ENCODE results near the gene KISS1.

KISS1 gene

GRCh38 chr1:204145033-204145504 lies 51.2 kb downstream of the KISS1 start:
- peaks cover 11% of the 10 kb centered on the region; the same call in 1 of the 2 replicates for H3K27me3 ChIP-seq (ENCODE audit: control insufficient read depth, low read length)
- no peak overlapping the region for H3K4me2 ChIP-seq (ENCODE audit: low read length)
- H3K36me3 ChIP-seq (ENCODE audit: control insufficient read depth, low read length), result no peaks in the 10 kb centered on the region
- no peaks in the 10 kb centered on the region for H3F3A ChIP-seq (ENCODE audit: control insufficient read depth, insufficient read depth)
- H3K9me2 ChIP-seq (replicated peaks; ENCODE audit: control insufficient read depth, low read length), result no peaks in the 10 kb centered on the region
- no peaks in the 10 kb centered on the region for H4K20me1 ChIP-seq (ENCODE audit: control insufficient read depth, insufficient read depth, low read depth, low read length)
- no peak for TF ChIP-seq CTCF (IDR thresholded peaks at IDR 0.05; ENCODE audit: low read depth, low read length, poor library complexity, severe bottlenecking)
- no peak for TF ChIP-seq EZH2phosphoT487 (IDR thresholded peaks at IDR 0.05; ENCODE audit: borderline replicate concordance, low read length)
- no peak overlapping the region for H3K4me3 ChIP-seq (ENCODE audit: low read length)
- H3K9me3 ChIP-seq (ENCODE audit: control insufficient read depth, insufficient read depth, low read length), result no peaks in the 10 kb centered on the region
- no peak overlapping the region for H3K27ac ChIP-seq (ENCODE audit: low read depth, low read length)
- H3K4me1 ChIP-seq (ENCODE audit: control insufficient read depth, low read length), result no peaks in the 10 kb centered on the region
- H3K79me2 ChIP-seq (ENCODE audit: control insufficient read depth, low read length), result no peaks in the 10 kb centered on the region

- no peaks in the 10 kb centered on the region for H3K36me3 ChIP-seq (ENCODE audit: control insufficient read depth, low read length)
- H3F3A ChIP-seq (ENCODE audit: control insufficient read depth, insufficient read depth), result no peaks in the 10 kb centered on the region
- no peaks in the 10 kb centered on the region for H3K79me2 ChIP-seq (ENCODE audit: control insufficient read depth, low read length)
- no peaks in the 10 kb centered on the region for H3K9me3 ChIP-seq (ENCODE audit: control insufficient read depth, insufficient read depth, low read length)
- no peak overlapping the region for H3K4me2 ChIP-seq (ENCODE audit: low read length)
- peaks cover 14% of the 10 kb centered on the region for H3K27me3 ChIP-seq (ENCODE audit: control insufficient read depth, low read length)
- no peak overlapping the region for H3K27ac ChIP-seq (ENCODE audit: low read depth, low read length)
- TF ChIP-seq CTCF (IDR thresholded peaks at IDR 0.05; ENCODE audit: low read depth, low read length, poor library complexity, severe bottlenecking) (no peak), EZH2phosphoT487 (IDR thresholded peaks at IDR 0.05; ENCODE audit: borderline replicate concordance, low read length) (no peak)
- H4K20me1 ChIP-seq (ENCODE audit: control insufficient read depth, insufficient read depth, low read depth, low read length), result no peaks in the 10 kb centered on the region
- H3K4me3 ChIP-seq (ENCODE audit: low read length), result no peak overlapping the region
- no peaks in the 10 kb centered on the region for H3K9me2 ChIP-seq (replicated peaks; ENCODE audit: control insufficient read depth, low read length)
- no peaks in the 10 kb centered on the region for H3K4me1 ChIP-seq (ENCODE audit: control insufficient read depth, low read length)
These were observed 52.8 kb downstream of the KISS1 start for GRCh38 chr1:204143276-204144041.

DNA sequence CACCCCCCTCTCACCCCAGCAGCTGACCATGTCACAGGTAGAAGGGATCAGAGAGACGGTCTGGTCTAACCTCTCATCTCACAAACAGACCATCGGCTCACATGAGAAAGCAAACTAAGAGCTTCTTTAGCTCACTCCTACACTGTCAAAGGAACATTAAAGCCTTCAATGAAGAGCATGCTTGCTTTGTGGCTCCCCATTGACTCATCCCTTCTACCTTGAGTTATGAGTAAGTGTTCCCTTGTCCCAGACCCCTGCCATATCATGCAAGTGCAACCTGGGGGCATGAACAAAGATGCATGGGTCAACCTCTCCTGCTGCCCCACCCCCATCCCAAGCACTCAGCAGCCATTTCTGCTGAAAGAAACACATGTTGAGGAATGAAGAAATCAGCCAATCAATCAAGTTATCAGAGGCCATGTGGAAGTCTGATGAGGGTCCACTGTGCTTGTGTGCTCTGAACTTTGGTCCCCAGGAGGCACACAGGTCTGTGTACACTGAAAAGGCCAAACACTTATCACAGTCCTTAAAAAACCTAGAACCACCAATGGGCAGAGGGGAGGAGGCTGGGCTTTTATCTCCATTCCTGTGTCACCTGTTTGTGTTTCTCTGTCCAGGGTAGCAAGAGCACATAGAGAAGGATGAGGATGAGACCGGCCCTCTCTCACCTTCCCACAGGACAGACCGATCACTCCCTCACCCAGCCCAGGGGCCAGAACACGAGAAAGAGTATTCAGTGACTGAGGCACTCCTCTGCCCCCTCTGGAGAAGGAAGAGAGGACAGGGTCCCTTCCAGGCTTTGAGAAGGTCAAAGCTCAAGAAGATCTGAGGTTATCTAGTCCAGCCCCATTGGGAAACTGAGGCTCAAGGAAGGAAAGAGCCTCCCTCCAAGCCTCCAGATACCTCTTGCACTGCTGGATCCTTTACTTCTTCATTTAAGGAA lies 54.0 kb downstream of the KISS1 start:
- no peaks in the 10 kb centered on the region for H3K9me3 ChIP-seq (ENCODE audit: control insufficient read depth, insufficient read depth, low read length)
- H3K4me1 ChIP-seq (ENCODE audit: control insufficient read depth, low read length), result no peaks in the 10 kb centered on the region
- H3K79me2 ChIP-seq (ENCODE audit: control insufficient read depth, low read length), result no peaks in the 10 kb centered on the region
- H3K4me2 ChIP-seq (ENCODE audit: low read length), result no peak overlapping the region
- no peaks in the 10 kb centered on the region for H3K36me3 ChIP-seq (ENCODE audit: control insufficient read depth, low read length)
- no peaks in the 10 kb centered on the region for H3F3A ChIP-seq (ENCODE audit: control insufficient read depth, insufficient read depth)
- no peaks in the 10 kb centered on the region for H4K20me1 ChIP-seq (ENCODE audit: control insufficient read depth, insufficient read depth, low read depth, low read length)
- peaks cover 14% of the 10 kb centered on the region for H3K27me3 ChIP-seq (ENCODE audit: control insufficient read depth, low read length)
- TF ChIP-seq EZH2phosphoT487 (IDR thresholded peaks at IDR 0.05; ENCODE audit: borderline replicate concordance, low read length) (no peak), CTCF (IDR thresholded peaks at IDR 0.05; ENCODE audit: low read depth, low read length, poor library complexity, severe bottlenecking) (no peak)
- H3K27ac ChIP-seq (ENCODE audit: low read depth, low read length), result no peak overlapping the region
- no peak overlapping the region for H3K4me3 ChIP-seq (ENCODE audit: low read length)
- H3K9me2 ChIP-seq (replicated peaks; ENCODE audit: control insufficient read depth, low read length), result no peaks in the 10 kb centered on the region

All from DOHH2 (cell line).